HG02759 (cell line): ENCODE measurements around the gene FANCG.

ENCODE experiments used
- ATAC-seq: cut with Tn5 transposase; IDR thresholded peaks from one replicate; pipeline ENCODE4 v1.9.1; 2021; ENCODE audit warnings: mild to moderate bottlenecking, moderate library complexity; ENCODE audit not compliant: unreplicated experiment

FANCG gene

DNA sequence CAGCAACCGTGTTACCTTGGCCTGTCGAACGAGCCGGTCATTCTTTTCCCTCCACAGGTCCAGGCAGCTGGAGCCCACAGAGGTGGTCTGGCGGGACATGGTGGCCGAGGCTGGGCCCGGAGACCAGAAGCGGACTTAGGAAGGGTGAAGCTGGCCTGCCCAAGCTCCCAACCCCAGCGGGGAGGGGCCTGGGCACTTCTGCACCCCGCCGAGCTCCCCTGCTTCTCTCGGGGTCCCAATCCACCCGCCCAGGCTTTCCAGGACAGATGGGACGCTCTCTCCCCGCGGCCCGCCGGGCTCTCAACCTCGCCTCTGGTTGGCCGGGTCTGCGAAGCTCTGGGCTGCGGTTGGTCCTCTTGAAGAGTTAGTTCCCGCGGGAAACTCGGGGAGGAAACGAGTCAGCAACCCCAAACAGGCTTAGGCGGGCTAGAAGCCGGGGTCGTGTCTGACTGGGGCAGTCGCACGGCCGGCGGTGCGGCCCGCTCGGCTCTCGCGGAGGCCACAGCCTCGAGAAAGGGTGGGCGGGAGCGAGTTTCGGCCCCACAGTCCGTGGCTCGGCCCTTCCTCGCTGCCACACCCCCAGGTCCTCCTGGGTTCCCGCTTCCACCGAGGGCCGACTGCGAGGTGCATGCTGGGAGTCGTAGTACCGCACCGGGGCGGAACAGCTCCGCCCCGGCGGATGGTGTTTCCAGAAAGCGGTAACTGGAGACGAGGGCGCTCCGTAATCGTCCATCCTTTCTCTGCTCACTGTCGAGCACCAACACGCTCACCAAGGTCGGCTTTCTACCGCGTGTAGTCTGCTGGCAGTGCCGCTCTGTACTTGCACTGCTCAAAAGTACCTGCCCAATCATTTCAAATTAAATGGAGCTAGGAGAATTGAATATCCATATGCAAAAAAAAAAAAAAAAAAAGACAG, at the start of gene FANCG:
FANCG (minus strand) TSS at position 517 of the 916 bp plus-strand sequence; CDS start at position 99, 418 bp downstream.
- ATAC-seq, result peak; percentile 94

- ATAC-seq, result peak; percentile 54
Observed at GRCh38 chr9:35116898-35117551, 37.3 kb upstream of the FANCG start.

GRCh38 chr9:35116539-35116897, 36.8 kb upstream of the FANCG start:
- peak; percentile 1 for ATAC-seq

- peak; percentile 59 for ATAC-seq
Observed at GRCh38 chr9:35115680-35116538, 36.2 kb upstream of the FANCG start, which contains the start of gene ATOSB. TSS of gene ATOSB (minus strand) at chr9:35115862. CDS start at chr9:35108274, 7,588 bp downstream.

DNA sequence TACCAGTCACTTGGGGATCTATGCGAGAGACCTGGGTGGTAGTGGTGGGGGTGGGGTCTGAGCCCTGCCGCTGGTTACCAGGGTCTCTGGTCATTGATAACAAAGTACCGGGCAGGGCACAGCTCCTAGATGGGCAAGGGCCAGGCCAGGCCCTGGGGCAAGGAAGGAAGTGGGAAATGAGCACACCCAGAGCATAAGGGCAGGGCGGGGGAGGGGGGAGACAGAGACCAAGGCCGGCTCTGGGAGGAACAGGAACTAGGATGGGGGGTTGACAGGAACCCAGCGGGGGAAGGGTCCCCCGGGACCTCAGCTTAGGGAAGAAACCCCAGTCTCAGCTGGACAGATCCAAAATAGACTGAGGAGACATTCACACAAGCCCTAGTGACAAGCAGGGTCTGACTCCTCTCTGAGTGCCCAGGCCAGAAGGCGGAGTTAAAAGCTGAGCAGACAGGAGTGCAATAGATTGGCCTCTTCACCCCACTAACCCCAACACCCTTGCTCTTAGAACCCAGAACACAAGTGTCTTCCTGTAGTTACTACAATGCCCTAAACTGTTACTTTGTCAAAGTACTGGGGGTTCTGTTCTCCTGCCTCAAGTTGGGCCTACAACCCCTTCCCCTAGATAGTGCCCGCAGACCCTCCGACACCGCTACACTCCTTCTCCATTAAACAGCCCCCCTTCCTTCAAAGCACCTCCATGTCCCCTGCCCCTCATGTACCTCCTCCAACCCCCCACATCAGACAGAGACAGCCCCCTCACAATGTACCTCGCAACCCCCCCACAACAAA, 35.3 kb upstream of the FANCG start:
- ATAC-seq, result no peak

DNA sequence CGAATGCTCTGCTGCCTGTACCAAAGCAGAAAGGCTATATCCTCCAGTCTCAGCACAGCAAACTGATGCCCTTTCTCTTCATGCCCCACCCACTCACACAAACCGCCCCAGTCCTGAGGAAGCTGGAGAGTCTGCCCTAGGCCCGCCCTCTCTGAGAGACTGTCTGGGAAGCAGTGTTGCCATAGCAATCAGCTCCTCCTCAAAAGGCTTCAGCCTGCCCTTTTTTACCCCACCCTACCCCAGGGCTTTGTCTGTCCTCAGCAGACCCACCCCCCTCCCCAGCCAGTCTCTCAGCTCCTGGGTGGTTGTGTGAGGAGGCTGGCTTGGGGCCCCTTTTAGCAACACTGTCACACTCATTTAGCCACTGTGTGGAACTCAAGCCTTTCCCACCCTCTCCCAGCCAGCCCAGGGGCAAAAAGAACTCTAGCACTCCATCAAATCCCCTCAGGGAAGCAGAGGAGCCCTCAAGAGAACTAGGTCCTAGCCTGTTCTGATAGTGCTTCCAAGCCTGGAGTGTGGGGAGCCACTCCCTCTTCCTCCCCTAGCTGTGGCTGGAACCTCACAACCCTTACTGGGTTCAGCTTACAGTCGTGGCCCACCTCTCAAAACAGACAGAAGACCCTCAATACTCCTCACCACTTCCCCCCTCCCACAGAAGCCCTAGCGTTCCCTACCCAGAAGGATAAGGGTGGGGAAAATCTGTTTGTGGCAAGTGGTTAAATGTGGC, 34.5 kb upstream of the FANCG start:
- no peak for ATAC-seq

DNA sequence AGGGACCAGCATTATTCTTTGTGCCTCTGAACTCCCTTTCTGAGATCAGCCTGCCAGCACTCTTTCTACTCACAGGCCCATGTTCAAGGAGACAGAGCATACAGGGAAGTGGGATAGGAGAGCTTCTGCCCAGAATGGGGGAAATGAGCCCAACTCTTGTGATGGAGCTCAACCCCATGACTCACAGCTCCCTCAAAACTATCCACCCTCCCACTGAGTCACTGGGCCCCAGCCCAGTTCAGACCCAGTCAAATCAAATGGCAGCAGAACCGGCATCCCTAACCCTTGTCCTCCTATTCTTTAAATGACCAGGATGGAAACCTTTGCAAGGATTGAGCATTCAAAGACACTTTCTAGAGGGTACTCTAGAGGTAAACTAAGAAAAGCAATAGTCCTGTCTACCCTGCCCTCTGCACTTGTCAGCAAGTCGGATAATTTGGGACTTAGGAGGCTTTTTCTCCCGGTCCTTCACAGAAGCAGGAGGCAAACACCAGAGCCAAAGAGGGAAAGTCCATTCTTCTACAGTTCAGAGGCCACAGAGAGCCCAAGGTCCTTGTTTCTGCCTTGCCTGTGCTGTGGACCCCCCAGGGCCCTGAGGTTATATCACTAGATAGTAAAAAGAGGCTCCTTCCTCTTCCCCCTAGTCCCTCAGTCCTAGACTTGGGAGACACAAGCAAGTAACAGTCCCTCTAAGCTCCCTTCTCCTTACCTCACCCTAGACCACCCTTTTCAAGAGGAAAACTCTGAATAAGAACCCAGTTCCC, 32.7 kb upstream of the FANCG start:
- no peak for ATAC-seq

GRCh38 chr9:35111001-35111933, 31.5 kb upstream of the FANCG start:
- peak; percentile 82 for ATAC-seq

- no peak for ATAC-seq
Observed at GRCh38 chr9:35110327-35110761, 30.6 kb upstream of the FANCG start.

DNA sequence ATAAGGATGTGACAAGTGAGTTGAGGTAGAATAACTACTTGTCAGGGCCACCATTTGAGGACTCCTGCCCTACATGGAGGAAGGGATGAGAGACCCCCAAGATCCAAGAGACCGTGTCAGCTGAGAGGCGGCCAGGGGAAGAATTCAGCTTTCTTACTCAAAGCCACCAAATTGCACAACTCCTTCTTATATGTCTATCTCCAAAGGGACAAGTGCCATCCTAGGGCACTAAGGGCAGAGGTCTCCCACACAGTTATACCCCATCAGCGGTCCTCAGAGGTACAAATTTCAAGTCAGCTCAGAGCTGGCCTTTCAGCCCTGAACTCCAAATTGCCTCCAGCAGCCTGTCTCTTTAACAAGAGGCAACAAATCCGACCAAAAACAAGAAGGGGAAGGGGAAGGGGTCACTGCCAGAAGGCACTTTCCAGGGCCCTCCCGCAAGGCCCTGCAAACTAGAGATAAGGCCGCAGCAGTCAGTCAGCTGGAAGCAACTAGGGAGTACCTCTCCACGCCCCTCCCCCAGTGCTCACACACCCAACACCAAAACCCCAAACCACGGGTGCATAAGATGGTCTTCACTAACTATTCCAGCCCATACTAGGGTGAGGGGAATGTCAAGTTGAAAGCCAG, 29.3 kb upstream of the FANCG start:
- ATAC-seq, result no peak

GRCh38 chr9:35108461-35108860, 28.7 kb upstream of the FANCG start:
- no peak for ATAC-seq

- ATAC-seq, result no peak
Observed at GRCh38 chr9:35107297-35108290, 27.9 kb upstream of the FANCG start.

- ATAC-seq, result no peak
Observed at GRCh38 chr9:35106343-35106730, 26.6 kb upstream of the FANCG start.

DNA sequence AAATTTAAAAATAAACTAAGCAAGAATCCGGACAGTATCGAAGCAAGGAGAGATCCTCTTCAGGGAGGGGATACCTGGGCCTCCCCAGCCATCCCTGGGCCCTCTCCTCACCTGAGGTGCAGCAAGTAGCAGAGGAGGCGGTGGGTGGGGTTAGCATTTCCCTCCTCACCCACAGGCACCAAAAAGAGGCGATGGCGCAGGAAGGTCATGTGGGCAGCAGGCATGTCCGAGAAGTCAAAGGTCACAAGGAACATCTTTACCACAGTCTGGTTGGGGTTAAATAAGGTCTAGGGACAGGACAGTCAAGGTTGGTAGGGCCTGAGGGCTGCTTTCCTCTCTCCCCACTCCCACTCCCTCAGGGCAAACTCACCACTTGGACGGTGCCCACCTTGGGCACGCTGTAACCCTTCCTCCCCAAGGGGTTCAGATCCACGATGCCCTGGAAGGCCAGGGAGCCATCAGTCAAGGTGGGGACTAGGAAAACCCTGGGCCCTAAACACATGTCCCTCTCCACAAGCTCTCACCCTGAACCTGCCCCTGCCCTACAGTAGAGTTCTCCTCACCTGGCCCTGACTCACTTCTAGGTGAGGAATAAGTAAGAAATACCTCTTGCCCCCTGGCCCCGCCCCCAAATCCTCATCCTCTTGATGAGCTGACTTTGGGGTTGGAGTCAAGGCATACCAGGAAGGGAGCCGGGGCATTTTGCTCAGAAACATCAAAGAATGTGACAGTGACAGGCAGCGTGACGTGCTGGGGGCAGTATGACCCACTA, 26.0 kb upstream of the FANCG start:
- ATAC-seq, result no peak

DNA sequence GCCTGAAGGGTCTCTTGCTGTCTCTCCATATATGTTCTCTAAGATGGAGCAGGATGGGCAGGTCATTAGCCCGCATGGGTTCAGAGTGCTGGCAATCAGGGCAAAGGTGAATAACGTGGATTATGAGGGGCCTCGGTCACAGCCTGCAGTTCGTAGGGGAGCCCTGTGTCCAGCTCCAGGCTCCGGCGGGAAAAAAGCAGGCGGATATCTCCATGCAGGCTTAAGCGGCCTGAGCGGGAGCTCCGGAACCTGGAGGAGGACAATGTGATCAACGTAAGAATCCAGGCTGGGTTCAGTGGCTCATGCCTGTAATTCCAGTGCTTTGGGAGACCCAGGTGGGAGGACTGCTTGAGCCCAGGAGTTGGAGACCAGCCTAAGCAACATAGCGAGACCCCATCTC, 25.4 kb upstream of the FANCG start:
- ATAC-seq, result no peak
